ENCODE measurements around the gene KIAA1755.
"Not testable (repeated sequence)": the region's sequence is repeated elsewhere in the genome, so short reads cannot be mapped to it uniquely, and the experiment has no call there.

The KIAA1755 gene

GRCh38 chr20:38291966-38292365 is 31.4 kb upstream of the KIAA1755 start:
- DNase-seq (ENCODE audit: low read depth), result no peak
- no peak overlapping the region for H3K4me3 ChIP-seq (ENCODE audit: control insufficient read depth, low read depth, low read length)

GRCh38 chr20:38290829-38291814 is 30.6 kb upstream of the KIAA1755 start:
- TF ChIP-seq CTCF (conservative IDR thresholded peaks at IDR 0.05; ENCODE audit: control insufficient read depth, insufficient read depth, low read depth, low read length), result peak; percentile 58
- no peak overlapping the region for H3K4me3 ChIP-seq (ENCODE audit: control insufficient read depth, low read depth, low read length)
- DNase-seq (ENCODE audit: low read depth), result peak; percentile 85

More at GRCh38 chr20:38291966-38292365, 31.4 kb upstream of the KIAA1755 start:
- TF ChIP-seq CTCF (conservative IDR thresholded peaks at IDR 0.05; ENCODE audit: control insufficient read depth, insufficient read depth, low read depth, low read length), result no peak

GRCh38 chr20:38286586-38287531 is 26.3 kb upstream of the KIAA1755 start:
- H3K4me3 ChIP-seq (ENCODE audit: control insufficient read depth, low read depth, low read length), result no peak overlapping the region
- no peak for TF ChIP-seq CTCF (conservative IDR thresholded peaks at IDR 0.05; ENCODE audit: control insufficient read depth, insufficient read depth, low read depth, low read length)
- no peak for DNase-seq (ENCODE audit: low read depth)

- no peak for DNase-seq (ENCODE audit: low read depth)
- TF ChIP-seq CTCF (conservative IDR thresholded peaks at IDR 0.05; ENCODE audit: control insufficient read depth, insufficient read depth, low read depth, low read length), result no peak
- no peak overlapping the region for H3K4me3 ChIP-seq (ENCODE audit: control insufficient read depth, low read depth, low read length)
Measured at GRCh38 chr20:38284893-38285444, 24.4 kb upstream of the KIAA1755 start.

- not testable (repeated sequence) for DNase-seq (ENCODE audit: low read depth); H3K4me3 ChIP-seq (ENCODE audit: control insufficient read depth, low read depth, low read length)
Measured at GRCh38 chr20:38284066-38284650, 23.6 kb upstream of the KIAA1755 start.

- no peak for TF ChIP-seq CTCF (conservative IDR thresholded peaks at IDR 0.05; ENCODE audit: control insufficient read depth, insufficient read depth, low read depth, low read length)
- no peak for DNase-seq (ENCODE audit: low read depth)
- H3K4me3 ChIP-seq (ENCODE audit: control insufficient read depth, low read depth, low read length), result no peak overlapping the region
Measured at GRCh38 chr20:38283236-38283635, 22.7 kb upstream of the KIAA1755 start.

GRCh38 chr20:38281176-38281915 is 20.8 kb upstream of the KIAA1755 start:
- DNase-seq (ENCODE audit: low read depth); H3K4me3 ChIP-seq (ENCODE audit: control insufficient read depth, low read depth, low read length): not testable (repeated sequence)
